ENCODE measurements around the gene GRAP. TPM values are rescaled to one million over a fixed set of nuclear protein-coding genes. Genes with fewer than 3 reads are reported as not detected.

The GRAP gene
- total RNA-seq, 1 donor from 2014 or later = 8.5 TPM

DNA sequence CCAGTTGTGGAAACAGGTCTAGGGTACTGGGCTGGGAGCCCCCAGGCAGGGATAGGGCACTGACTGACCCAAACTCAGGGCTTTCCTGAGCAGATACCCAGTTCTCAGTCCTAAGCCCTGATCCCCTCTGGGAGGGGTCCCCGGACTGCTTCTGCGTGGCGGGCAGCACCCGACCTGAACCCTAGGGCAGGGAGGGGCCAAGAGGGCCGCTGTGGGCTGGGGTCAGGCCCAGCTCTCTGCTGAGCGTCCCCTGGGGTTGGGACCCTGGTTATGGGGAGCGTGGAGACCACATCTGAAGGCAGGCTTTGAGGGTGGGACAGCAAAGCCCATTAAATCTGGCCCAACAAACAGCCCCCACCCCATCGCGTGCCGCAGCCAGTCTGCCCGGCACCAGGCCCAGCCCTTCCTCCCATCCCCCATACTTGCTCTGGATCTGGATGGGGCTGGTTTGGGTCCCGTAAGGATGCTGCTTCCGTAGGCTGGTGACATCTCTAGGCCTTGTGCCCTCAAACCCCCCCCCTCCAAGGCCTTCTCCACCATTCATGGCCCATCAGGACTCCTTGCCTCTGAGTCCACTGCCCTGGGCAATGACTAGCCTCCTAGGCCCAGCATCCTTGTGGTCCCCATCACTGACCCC lies 41.5 kb downstream of the GRAP start:
- H3K9me3 ChIP-seq = no peaks in the 10 kb centered on the region
- H3K27me3 ChIP-seq (ENCODE audit: low read depth) = no peaks in the 10 kb centered on the region
- no peaks in the 10 kb centered on the region for H3K36me3 ChIP-seq
- H3K4me3 ChIP-seq = peak overlapping the region; percentile 71
- no peak for DNase-seq
- H3K27ac ChIP-seq = peak overlapping the region; percentile 72
- intact Hi-C loops (cut with DNase I) = no loop called here
- TF ChIP-seq, protein P1, sequence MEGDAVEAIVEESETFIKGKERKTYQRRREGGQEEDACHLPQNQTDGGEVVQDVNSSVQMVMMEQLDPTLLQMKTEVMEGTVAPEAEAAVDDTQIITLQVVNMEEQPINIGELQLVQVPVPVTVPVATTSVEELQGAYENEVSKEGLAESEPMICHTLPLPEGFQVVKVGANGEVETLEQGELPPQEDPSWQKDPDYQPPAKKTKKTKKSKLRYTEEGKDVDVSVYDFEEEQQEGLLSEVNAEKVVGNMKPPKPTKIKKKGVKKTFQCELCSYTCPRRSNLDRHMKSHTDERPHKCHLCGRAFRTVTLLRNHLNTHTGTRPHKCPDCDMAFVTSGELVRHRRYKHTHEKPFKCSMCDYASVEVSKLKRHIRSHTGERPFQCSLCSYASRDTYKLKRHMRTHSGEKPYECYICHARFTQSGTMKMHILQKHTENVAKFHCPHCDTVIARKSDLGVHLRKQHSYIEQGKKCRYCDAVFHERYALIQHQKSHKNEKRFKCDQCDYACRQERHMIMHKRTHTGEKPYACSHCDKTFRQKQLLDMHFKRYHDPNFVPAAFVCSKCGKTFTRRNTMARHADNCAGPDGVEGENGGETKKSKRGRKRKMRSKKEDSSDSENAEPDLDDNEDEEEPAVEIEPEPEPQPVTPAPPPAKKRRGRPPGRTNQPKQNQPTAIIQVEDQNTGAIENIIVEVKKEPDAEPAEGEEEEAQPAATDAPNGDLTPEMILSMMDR (IDR thresholded peaks at IDR 0.05) = no peak
- ATAC-seq = peak in 1 of 2 donors; percentile 29
- H3K4me1 ChIP-seq = peaks cover 27% of the 10 kb centered on the region

DNA sequence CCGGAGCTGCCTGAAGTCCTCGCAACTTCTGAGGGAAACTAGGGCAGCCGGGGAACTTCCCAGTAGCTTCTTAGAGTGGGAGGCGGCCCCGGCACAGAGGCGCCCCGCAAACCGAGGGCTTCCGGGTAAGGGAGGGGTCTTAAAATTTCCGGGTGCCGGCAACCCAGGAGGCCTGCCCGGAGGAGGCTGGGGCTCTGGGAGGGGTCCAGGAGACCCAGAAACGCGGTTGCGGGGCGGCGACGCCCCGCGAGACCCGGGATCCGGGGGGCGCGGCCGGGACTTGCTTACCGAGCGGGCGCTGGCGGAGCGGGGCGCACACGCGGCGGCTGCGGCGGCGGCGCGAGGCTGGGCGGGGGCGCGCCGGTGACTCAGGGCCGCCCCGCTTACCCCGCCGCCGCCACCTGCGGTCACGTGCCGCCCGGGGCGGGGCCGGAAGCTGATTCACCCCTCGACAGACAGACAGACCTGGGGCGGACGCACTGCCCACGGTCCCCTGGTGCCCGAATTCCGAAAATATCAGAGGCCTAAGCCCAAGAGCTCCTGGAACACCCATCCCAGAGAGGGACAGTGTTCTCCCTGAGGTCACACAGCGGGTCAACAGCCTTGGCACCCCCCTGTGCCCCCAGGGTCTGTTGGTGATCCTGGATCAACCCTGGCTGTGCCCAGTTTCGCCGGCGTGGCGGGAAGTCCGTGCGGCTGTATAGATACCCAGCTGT lies 42.2 kb downstream of the GRAP start, which contains the start of gene FAM83G:
Gene FAM83G (minus strand): TSS at position 344 of the 716 bp plus-strand sequence. CDS start 723 bp downstream, outside the sequence.
- ATAC-seq (peak; percentile 88 to 94), DNase-seq (peak; percentile 87)
- H3K27ac ChIP-seq = peak within 1 kb of the TSS; percentile 72
- intact Hi-C loops (cut with DNase I) = no loop called here
- H3K36me3 ChIP-seq = no peaks in the 10 kb centered on the region
- H3K4me3 ChIP-seq = peak within 1 kb of the TSS; percentile 71
- H3K27me3 ChIP-seq (ENCODE audit: low read depth) = no peaks in the 10 kb centered on the region
- TF ChIP-seq, protein P1 (IDR thresholded peaks at IDR 0.05) = no peak
- H3K9me3 ChIP-seq = no peaks in the 10 kb centered on the region
- peaks cover 27% of the 10 kb centered on the region for H3K4me1 ChIP-seq

DNA sequence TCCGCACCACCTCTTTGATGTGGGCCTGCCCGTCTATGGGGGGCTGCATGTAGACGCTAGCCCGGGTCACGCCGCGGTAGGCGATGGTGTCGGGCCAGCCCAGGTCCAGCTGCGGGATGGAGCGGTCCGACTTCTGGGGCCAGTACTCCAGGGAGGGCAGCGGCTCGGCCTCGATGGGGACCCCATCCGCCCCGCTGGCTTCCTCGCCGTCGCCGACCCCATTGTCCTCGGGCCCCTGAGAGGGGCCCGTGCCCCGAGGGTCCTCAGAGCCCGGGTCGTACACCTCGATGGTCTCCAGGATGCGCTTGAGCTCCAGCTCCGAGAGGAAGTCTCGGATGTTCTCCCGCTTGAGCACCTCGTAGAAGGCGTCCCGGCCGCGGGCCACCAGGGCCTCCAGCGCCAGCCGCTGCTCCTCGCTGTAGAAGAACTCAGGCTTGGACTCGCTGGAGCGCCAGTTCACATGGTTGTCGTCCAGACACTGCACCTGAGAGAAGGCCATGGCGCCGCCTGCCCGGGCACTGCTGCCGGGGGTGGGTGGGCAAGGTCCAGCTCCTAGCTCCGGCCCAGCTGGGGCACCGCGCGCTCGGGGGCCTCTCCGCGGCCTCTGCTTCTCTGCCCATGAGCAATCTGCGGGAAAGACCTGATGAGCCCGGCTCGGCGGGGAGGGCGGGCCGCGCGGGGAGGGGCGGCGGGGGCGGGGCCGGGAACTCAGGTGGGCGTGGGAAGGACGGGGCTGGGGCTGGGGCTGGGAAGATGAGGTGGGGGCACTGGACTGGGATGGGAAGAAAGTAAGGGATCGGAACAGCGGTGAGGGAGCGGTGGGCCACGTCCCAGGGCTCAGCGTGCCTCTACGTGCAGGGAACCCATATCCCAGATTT lies 43.0 kb downstream of the GRAP start:
- H3K36me3 ChIP-seq = no peaks in the 10 kb centered on the region
- peak; percentile 20 to 76 for ATAC-seq
- TF ChIP-seq, protein P1 (IDR thresholded peaks at IDR 0.05) = no peak
- intact Hi-C loops (cut with DNase I) = no loop called here
- no peaks in the 10 kb centered on the region for H3K27me3 ChIP-seq (ENCODE audit: low read depth)
- peaks cover 27% of the 10 kb centered on the region for H3K4me1 ChIP-seq
- H3K27ac ChIP-seq = peak overlapping the region; percentile 69
- DNase-seq = no peak
- no peaks in the 10 kb centered on the region for H3K9me3 ChIP-seq
- H3K4me3 ChIP-seq = peak overlapping the region; percentile 71

DNA sequence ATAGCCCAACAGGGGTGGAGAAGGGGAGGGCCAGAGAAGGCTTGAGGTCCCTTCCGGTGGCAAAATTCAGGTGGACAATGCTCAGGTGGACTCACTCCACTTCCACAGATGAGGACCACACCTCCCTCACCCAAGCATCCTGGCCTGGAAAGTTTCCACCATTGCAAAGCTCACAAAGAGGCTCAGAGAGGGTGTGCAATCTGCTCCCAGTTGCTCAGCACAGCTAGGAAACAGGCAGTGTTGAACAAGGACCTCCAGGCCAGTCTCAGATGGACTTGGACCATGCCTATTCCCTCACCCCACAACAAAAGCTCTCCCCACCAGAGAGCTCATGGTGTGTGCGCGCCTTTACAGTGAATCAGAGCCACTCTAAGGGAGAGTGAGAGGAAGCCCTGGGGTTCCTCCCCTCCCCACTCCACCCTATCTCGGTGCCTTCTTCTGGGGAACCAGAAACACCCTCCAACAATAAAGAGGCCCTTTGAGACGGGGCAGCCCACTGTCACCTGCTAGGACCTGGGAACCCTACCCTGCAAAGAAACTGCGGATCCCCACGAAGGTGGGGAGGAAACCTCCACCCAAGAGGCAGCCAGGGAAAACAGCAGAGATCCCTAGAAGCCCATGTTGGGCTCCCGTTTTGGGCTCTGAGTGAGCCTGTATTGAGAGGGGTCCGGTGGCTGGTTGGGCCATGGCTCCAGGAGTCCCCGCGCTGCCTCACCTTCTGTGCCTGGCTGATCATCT lies 43.8 kb downstream of the GRAP start:
- H3K27ac ChIP-seq = no peak overlapping the region
- intact Hi-C loops (cut with DNase I) = no loop called here
- H3K9me3 ChIP-seq = no peaks in the 10 kb centered on the region
- TF ChIP-seq, protein P1 (IDR thresholded peaks at IDR 0.05) = no peak
- ATAC-seq (no peak), DNase-seq (no peak)
- peaks cover 27% of the 10 kb centered on the region for H3K4me1 ChIP-seq
- no peaks in the 10 kb centered on the region for H3K36me3 ChIP-seq
- no peak overlapping the region for H3K4me3 ChIP-seq
- H3K27me3 ChIP-seq (ENCODE audit: low read depth) = no peaks in the 10 kb centered on the region

All from lower lobe of right lung (tissue), 2 donors.